WERI-Rb-1 (cell line): Measurements from ENCODE around the gene MT3.

Source experiments
- DNase-seq: peaks from one replicate; pipeline ENCODE4 v3.0.0-alpha.2; 2020
- H3K27ac ChIP-seq: fragments of 250-450 bp; sonication (Bioruptor Pico); 2 replicates; pipeline ENCODE4 v1.5.1; 2020; ENCODE audit warnings: mild to moderate bottlenecking, moderate library complexity
- H3K27me3 ChIP-seq: fragments of 250-450 bp; sonication (Bioruptor Pico); 2 replicates; pipeline ENCODE4 v1.5.1; 2021; ENCODE audit warnings: mild to moderate bottlenecking, low read depth, moderate library complexity; ENCODE audit not compliant: insufficient read depth, severe bottlenecking
- H3K36me3 ChIP-seq: fragments of 250-450 bp; sonication (Bioruptor Pico); 2 replicates; pipeline ENCODE4 v1.5.1; 2020; ENCODE audit warnings: mild to moderate bottlenecking, moderate library complexity
- H3K4me3 ChIP-seq: 2 replicates; pipeline ENCODE4 v1.5.1; 2011; ENCODE audit warnings: low read depth, mild to moderate bottlenecking, control low read depth, low read length
- H3K9me3 ChIP-seq: fragments of 250-450 bp; sonication (Bioruptor Pico); 2 replicates; pipeline ENCODE4 v1.5.1; 2021; ENCODE audit warnings: mild to moderate bottlenecking, moderate library complexity; ENCODE audit not compliant: severe bottlenecking
- CTCF ChIP-seq: IDR thresholded peaks from 2 replicates; pipeline ENCODE4 v1.5.1; 2011; ENCODE audit warnings: low read depth, mild to moderate bottlenecking, control low read depth, inconsistent platforms, low read length

MT3 gene

DNA sequence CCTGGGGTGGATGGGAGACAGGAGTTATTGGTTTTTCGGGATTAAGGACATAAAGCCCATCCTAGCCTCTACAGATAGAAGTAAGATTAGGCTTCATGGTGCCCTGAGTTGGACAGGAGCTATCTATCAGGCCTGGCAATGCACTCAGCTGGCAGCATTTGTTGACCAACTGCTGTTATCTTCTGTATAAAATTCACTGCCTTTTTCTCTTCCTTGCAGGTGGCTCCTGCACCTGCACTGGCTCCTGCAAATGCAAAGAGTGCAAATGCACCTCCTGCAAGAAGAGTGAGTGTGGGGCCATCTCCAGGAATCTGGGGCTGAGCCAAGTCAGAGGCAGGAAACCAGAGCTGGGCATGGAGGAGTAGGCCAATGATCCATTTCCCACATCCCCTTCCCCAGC lies 49.7 kb downstream of the MT3 start:
- H3K27me3 ChIP-seq = no peaks in the 10 kb centered on the region

GRCh38 chr16:56640076-56640475 lies 50.7 kb downstream of the MT3 start:
- no peaks in the 10 kb centered on the region for H3K36me3 ChIP-seq

More for the DNA sequence above, 49.7 kb downstream of the MT3 start:
- no peak overlapping the region for H3K27ac ChIP-seq
- H3K9me3 ChIP-seq = no peaks in the 10 kb centered on the region
- H3K36me3 ChIP-seq = no peaks in the 10 kb centered on the region
- no peak for DNase-seq
- H3K4me3 ChIP-seq = no peak overlapping the region
- TF ChIP-seq CTCF = no peak

More at GRCh38 chr16:56640076-56640475, 50.7 kb downstream of the MT3 start:
- Histone ChIP-seq H3K27ac (peak overlapping the region; percentile 49; the same call in 1 of the 2 replicates), H3K4me3 (no peak overlapping the region), H3K9me3 (no peaks in the 10 kb centered on the region), H3K27me3 (no peaks in the 10 kb centered on the region)
- TF ChIP-seq CTCF = no peak
- DNase-seq = no peak
